Muscle of leg (tissue), 11 donors: Measurements from ENCODE around the gene RBM39. TPM values are rescaled to one million over a fixed set of nuclear protein-coding genes. Genes with fewer than 3 reads are reported as not detected.
A peak's percentile ranks its signal among the peaks of the same experiment; 100 is the strongest.
"Not testable (repeated sequence)": the region's sequence is repeated elsewhere in the genome, so short reads cannot be mapped to it uniquely, and the experiment has no call there.

Experiments
- DNase-seq: peaks from one replicate; pipeline ENCODE4 v3.0.0; 2013
- H3K27ac ChIP-seq: one replicate; pipeline ENCODE4 v1.5.1; 2013; ENCODE audit warnings: mild to moderate bottlenecking, low read length, control low read depth
- H3K27me3 ChIP-seq: one replicate; pipeline ENCODE4 v1.6.1; 2013; ENCODE audit warnings: low read length; ENCODE audit not compliant: control insufficient read depth, insufficient read depth
- H3K36me3 ChIP-seq: one replicate; pipeline ENCODE4 v1.6.1; 2013; ENCODE audit warnings: low read length; ENCODE audit not compliant: control insufficient read depth, insufficient read depth
- H3K4me1 ChIP-seq: one replicate; pipeline ENCODE4 v1.6.1; 2013; ENCODE audit warnings: low read length; ENCODE audit not compliant: control insufficient read depth, insufficient read depth
- H3K4me3 ChIP-seq: one replicate; pipeline ENCODE4 v1.5.1; 2013; ENCODE audit warnings: low read length, control low read depth
- H3K9me3 ChIP-seq: replicated peaks from 2 replicates; pipeline ENCODE4 v1.6.1; 2013; ENCODE audit warnings: low read depth, low read length; ENCODE audit not compliant: control insufficient read depth
- WGBS: methylation state at CpG from one replicate; pipeline ENCODE4 v1.1.5; 2013; ENCODE audit warnings: missing lambda C conversion rate; ENCODE audit not compliant: insufficient coverage; 5-methylcytosine and 5-hydroxymethylcytosine counted together
- polyA plus RNA-seq, 8 donors: library from polyadenylated mRNA; unstranded; fragments of 120-200 nt; gene quantifications; one replicate each; pipeline versions ENCODE4 v1.2.1 to v1.2.3, GENCODE V29; 2013; ENCODE audit warnings: inconsistent platforms in 1 of 8, low replicate concordance in 1 of 8; ENCODE audit not compliant: insufficient read length in 8 of 8, insufficient read depth in 1 of 8
- total RNA-seq: library from RNA; stranded (reverse); fragments of 120-200 nt; gene quantifications from one replicate; pipeline ENCODE4 v1.2.4, GENCODE V29; 2013

Gene RBM39
- total and polyA plus RNA-seq, 9 donors: 222 to 310 (median 272) TPM

- Histone ChIP-seq H3K9me3 (no peaks in the 10 kb centered on the region), H3K4me1 (no peaks in the 10 kb centered on the region), H3K27ac (no peak overlapping the region), H3K4me3 (no peak overlapping the region), H3K36me3 (peaks cover 39% of the 10 kb centered on the region), H3K27me3 (no peaks in the 10 kb centered on the region)
- no CpG with 5 or more reads among the region's 1 CpG for WGBS
- no peak for DNase-seq
Observed at GRCh38 chr20:35708502-35708901, 33.6 kb downstream of the RBM39 start.

DNA sequence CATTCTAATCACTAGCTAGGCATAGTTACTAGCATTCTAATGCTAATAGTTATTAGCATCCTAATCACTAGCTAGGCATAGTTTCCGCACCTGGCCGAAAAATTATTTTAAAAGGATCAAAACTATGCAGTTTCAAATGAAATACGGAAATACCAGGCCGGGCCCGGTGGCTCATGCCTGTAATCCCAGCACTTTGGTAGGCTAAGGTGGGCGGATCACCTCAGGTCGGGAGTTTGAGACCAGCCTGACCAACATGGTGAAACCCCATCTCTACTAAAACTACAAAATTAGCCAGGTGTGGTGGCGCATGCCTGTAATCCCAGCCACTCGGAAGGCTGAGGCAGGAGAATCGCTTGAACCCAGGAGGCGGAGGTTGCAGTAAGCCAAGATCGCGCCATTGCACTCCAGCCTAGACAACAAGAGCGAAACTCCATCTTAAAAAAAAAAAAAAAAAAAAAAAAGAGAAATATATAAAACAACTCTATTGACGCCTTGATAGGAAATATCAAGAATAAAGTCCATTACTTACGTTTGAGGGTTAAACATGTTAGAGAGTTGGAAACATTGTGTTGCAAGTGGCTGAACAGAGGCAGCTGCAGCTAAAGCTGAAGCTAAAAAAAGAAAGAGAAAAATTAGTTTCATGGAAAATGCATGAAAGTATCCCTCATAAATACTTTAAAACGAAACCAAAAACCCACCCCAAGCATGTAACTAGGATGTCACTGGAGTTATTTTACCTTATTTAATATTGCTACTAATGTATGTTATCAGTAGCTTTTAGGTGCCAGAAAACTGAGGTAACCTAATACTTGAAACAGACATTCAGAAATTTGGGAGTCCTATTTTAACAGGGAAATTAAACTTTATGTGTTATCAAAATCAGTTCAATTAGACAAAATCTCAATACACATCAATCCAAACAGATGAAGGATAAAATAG lies 35.2 kb downstream of the RBM39 start:
- H3K36me3 ChIP-seq: peaks cover 36% of the 10 kb centered on the region
- not testable (repeated sequence) for H3K27ac ChIP-seq, H3K27me3 ChIP-seq, H3K4me3 ChIP-seq, H3K9me3 ChIP-seq, H3K4me1 ChIP-seq, DNase-seq
- WGBS: 80% methylated on average over 5 of the region's 17 CpGs

DNA sequence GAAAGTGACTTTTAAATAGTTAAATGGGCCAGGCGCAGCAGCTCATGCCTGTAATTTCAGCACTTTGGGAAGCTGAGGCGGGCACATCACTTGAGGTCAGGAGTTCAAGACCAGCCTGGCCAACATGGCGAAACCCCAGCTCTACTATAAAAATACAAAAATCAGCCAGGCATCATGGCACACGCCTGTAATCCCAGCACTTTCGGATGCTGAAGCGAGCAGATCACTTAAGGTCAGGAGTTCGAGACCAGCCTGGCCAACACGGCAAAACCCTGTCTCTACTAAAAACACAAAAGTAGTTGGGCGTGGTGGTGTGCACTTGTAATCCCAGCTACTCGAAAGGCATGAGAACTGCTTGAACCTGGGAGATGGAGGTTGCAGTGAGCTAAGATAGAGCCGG lies 36.2 kb downstream of the RBM39 start:
- not testable (repeated sequence) for H3K27ac ChIP-seq, H3K4me3 ChIP-seq, H3K9me3 ChIP-seq, DNase-seq, H3K4me1 ChIP-seq, H3K27me3 ChIP-seq
- WGBS: 88% methylated on average over 5 of the region's 11 CpGs
- H3K36me3 ChIP-seq: peaks cover 36% of the 10 kb centered on the region

GRCh38 chr20:35704514-35705261 lies 37.4 kb downstream of the RBM39 start:
- no peak overlapping the region for H3K27ac ChIP-seq
- WGBS: no CpG with 5 or more reads among the region's 5 CpGs
- no peaks in the 10 kb centered on the region for H3K4me1 ChIP-seq
- no peak for DNase-seq
- H3K27me3 ChIP-seq: no peaks in the 10 kb centered on the region
- H3K4me3 ChIP-seq: no peak overlapping the region
- H3K9me3 ChIP-seq: no peaks in the 10 kb centered on the region
- H3K36me3 ChIP-seq: peaks cover 32% of the 10 kb centered on the region

- WGBS: no CpG with 5 or more reads among the region's 4 CpGs
- Histone ChIP-seq H3K27me3 (no peaks in the 10 kb centered on the region), H3K4me3 (no peak overlapping the region), H3K36me3 (peaks cover 28% of the 10 kb centered on the region), H3K4me1 (peaks cover 6% of the 10 kb centered on the region), H3K27ac (no peak overlapping the region), H3K9me3 (no peaks in the 10 kb centered on the region)
- DNase-seq: no peak
Observed at GRCh38 chr20:35702824-35703695, 39.0 kb downstream of the RBM39 start.

GRCh38 chr20:35702051-35702823 lies 39.8 kb downstream of the RBM39 start:
- Histone ChIP-seq H3K27me3 (no peaks in the 10 kb centered on the region), H3K9me3 (no peaks in the 10 kb centered on the region), H3K4me1 (peaks cover 11% of the 10 kb centered on the region), H3K27ac (no peak overlapping the region), H3K4me3 (no peak overlapping the region), H3K36me3 (peaks cover 28% of the 10 kb centered on the region)
- WGBS: 82% methylated on average over 6 of the region's 12 CpGs
- no peak for DNase-seq

DNA sequence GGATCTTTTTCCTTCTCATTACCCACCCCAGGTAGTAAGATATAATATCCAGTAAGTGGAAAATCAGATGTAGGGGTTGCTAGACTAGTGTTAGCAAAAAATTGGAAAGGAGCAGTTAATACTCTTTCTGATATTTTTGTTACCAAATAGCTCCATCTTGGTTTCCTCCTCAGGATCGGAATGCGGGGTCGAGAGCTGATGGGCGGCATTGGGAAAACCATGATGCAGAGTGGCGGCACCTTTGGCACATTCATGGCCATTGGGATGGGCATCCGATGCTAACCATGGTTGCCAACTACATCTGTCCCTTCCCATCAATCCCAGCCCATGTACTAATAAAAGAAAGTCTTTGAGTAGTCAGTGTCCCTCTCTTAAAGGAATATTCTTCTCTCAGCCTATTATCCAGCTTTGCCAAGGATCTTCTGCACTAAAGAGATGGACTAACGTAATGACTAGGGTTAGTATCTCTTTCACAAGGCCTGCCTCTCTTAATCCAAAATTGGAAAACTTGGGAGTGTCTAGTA lies 41.4 kb downstream of the RBM39 start:
- no peaks in the 10 kb centered on the region for H3K9me3 ChIP-seq
- DNase-seq: no peak
- no peaks in the 10 kb centered on the region for H3K27me3 ChIP-seq
- H3K27ac ChIP-seq: no peak overlapping the region
- no peak overlapping the region for H3K4me3 ChIP-seq
- WGBS: 87% methylated on average over 5 of the region's 7 CpGs
- H3K36me3 ChIP-seq: peaks cover 24% of the 10 kb centered on the region
- H3K4me1 ChIP-seq: peaks cover 11% of the 10 kb centered on the region

- peaks cover 11% of the 10 kb centered on the region for H3K4me1 ChIP-seq
- peaks cover 25% of the 10 kb centered on the region for H3K36me3 ChIP-seq
- peak overlapping the region; percentile 96 for H3K4me3 ChIP-seq
- H3K27ac ChIP-seq: peak overlapping the region; percentile 96
- H3K27me3 ChIP-seq: no peaks in the 10 kb centered on the region
- no CpG with 5 or more reads among the region's 6 CpGs for WGBS
- no peak for DNase-seq
- H3K9me3 ChIP-seq: no peaks in the 10 kb centered on the region
Observed at GRCh38 chr20:35699957-35700624, 42.0 kb downstream of the RBM39 start.
